Measurements from ENCODE around the gene TLE6. TPM values are rescaled to one million over a fixed set of nuclear protein-coding genes. Genes with fewer than 3 reads are reported as not detected.
"Not testable (repeated sequence)": the region's sequence is repeated elsewhere in the genome, so short reads cannot be mapped to it uniquely, and the experiment has no call there.

TLE6 gene
- total RNA-seq, 1 donor from 2014 or later, result 0.44 TPM

DNA sequence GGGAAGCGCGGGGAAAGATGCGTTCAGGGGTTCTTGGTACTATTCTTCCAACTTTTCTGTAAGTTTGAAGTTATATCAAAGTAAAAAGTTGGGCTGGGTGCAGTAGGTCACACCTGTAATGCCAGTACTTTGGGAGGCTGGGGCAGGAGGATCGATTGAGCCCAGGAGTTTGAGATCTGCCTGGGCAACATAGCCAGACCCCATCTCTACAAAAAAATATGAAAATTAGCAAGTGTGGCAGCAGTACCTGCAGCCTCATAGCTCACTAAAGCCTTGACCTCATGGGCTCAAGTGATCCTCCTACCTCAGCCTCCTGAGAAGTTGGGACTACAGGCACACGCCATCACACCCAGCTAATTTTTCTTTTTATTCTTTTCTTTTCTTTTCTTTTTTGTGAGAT lies 20.2 kb upstream of the TLE6 start:
- no peak for DNase-seq (ENCODE audit: low read depth, low spot score)
- H3K27ac Mint-ChIP-seq (ENCODE audit: unreplicated experiment), result no peak overlapping the region
- H3K4me1 Mint-ChIP-seq, result peaks cover 4% of the 10 kb centered on the region
- H3K27me3 Mint-ChIP-seq (ENCODE audit: low read depth), result peaks cover 38% of the 10 kb centered on the region
- H3K36me3 Mint-ChIP-seq (ENCODE audit: low read depth), result no peaks in the 10 kb centered on the region
- no peak overlapping the region for H3K4me3 Mint-ChIP-seq
- H3K9me3 Mint-ChIP-seq, result no peaks in the 10 kb centered on the region
- TF ChIP-seq, protein P1, sequence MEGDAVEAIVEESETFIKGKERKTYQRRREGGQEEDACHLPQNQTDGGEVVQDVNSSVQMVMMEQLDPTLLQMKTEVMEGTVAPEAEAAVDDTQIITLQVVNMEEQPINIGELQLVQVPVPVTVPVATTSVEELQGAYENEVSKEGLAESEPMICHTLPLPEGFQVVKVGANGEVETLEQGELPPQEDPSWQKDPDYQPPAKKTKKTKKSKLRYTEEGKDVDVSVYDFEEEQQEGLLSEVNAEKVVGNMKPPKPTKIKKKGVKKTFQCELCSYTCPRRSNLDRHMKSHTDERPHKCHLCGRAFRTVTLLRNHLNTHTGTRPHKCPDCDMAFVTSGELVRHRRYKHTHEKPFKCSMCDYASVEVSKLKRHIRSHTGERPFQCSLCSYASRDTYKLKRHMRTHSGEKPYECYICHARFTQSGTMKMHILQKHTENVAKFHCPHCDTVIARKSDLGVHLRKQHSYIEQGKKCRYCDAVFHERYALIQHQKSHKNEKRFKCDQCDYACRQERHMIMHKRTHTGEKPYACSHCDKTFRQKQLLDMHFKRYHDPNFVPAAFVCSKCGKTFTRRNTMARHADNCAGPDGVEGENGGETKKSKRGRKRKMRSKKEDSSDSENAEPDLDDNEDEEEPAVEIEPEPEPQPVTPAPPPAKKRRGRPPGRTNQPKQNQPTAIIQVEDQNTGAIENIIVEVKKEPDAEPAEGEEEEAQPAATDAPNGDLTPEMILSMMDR (conservative IDR thresholded peaks at IDR 0.05), result no peak

DNA sequence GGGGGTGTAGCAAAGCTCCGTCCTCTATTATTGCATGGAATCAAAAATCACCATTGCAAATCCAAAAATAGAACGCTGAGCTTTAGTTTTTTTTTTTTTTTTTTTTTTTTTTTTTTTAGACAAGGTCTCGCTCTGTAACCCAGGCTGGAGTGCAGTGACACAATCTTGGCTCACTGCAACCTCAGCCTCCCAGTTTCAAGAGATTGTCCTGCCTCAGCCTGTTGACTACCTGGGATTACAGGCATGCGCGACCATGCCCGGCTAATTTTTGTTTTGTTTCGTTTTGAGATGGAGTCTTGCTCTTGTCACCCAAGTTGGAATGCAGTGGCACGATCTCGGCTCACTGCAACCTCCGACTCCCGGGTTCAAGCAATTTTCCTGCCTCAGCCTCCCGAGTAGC lies 17.2 kb upstream of the TLE6 start:
- Mint-ChIP-seq H3K27ac (ENCODE audit: unreplicated experiment) (no peak overlapping the region), H3K4me1 (peaks cover 5% of the 10 kb centered on the region), H3K9me3 (no peaks in the 10 kb centered on the region), H3K4me3 (no peak overlapping the region), H3K36me3 (ENCODE audit: low read depth) (no peaks in the 10 kb centered on the region), H3K27me3 (ENCODE audit: low read depth) (peaks cover 39% of the 10 kb centered on the region)
- DNase-seq (ENCODE audit: low read depth, low spot score), result no peak
- TF ChIP-seq, protein P1 (conservative IDR thresholded peaks at IDR 0.05), result no peak

DNA sequence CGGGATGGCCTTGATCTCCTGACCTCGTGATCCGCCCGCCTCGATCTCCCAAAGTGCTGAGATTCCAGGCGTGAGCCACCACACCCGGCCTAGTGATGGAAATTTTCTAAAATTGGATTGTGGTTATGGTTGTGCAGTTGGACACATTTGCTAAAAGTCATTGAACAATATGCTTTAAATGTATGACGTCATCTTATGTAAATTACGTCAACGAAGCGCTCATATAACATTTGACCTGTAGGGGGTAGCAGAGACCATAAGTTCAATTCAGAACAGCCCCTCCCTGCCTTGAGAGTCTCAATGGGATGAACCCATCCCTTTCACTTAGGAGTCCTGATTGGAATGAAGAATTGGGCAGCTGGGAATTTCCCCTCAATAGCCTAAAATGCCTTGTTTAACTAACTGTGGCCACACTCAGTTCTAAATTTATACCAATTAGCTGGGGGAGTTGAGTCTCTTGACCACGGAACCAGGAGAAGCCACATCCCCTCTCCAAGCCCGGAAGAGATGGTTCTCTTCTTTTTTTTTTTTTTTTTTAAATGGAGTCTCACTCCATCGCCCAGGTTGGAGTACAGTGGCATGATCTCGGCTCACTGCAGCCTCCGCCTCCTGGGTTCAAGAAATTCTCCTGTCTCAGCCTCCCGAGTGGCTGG lies 15.2 kb upstream of the TLE6 start:
- TF ChIP-seq, protein P1 (conservative IDR thresholded peaks at IDR 0.05), result peak; percentile 95

DNA sequence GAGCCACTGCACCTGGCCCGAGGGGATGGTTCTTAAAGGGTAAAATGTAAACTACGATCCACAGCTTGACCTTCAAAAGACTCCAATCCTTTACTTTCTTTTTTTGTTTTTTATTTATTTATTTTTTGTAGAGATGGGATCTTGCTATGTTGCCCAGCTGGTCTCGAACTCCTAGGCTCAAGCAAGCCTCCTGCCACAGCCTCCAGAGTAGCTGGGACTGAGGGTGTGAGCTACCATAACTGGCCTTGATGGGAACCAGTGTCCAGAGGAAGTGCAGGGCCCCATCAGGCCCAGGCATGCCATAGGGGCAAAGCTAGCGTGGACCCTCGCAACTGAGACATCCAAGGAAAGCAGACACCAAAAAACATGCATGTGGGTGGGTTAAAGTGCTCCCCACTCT lies 14.2 kb upstream of the TLE6 start:
- Mint-ChIP-seq H3K27me3 (ENCODE audit: low read depth) (peaks cover 36% of the 10 kb centered on the region), H3K4me1 (peaks cover 5% of the 10 kb centered on the region), H3K36me3 (ENCODE audit: low read depth) (no peaks in the 10 kb centered on the region), H3K9me3 (no peaks in the 10 kb centered on the region), H3K4me3 (no peak overlapping the region), H3K27ac (ENCODE audit: unreplicated experiment) (no peak overlapping the region)
- no peak for DNase-seq (ENCODE audit: low read depth, low spot score)
- TF ChIP-seq, protein P1 (conservative IDR thresholded peaks at IDR 0.05), result no peak

More for the DNA sequence above, 15.2 kb upstream of the TLE6 start:
- Mint-ChIP-seq H3K4me1 (peaks cover 5% of the 10 kb centered on the region), H3K36me3 (ENCODE audit: low read depth) (no peaks in the 10 kb centered on the region), H3K4me3 (no peak overlapping the region), H3K27me3 (ENCODE audit: low read depth) (peaks cover 34% of the 10 kb centered on the region), H3K9me3 (no peaks in the 10 kb centered on the region), H3K27ac (ENCODE audit: unreplicated experiment) (no peak overlapping the region)
- DNase-seq (ENCODE audit: low read depth, low spot score), result peak; percentile 67

DNA sequence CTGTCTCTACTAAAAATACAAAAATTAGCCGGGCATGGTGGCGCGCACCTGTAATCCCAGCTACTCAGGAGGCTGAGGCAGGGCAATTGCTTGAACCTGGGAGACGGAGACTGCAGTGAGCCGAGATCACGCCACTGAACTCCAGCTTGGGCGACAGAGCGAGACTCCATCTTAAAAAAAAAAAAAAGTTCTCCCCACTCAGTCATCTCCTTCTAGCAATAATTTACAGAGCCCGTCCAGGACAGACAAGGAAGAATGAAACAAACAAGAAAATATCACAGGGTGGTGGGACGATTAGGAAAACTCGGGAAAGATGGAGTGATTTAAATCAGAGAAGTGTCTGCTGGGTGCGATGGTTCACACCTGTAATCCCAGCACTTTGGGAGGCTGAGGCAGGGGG lies 13.7 kb upstream of the TLE6 start:
- not testable (repeated sequence) for H3K4me3 Mint-ChIP-seq; H3K27ac Mint-ChIP-seq (ENCODE audit: unreplicated experiment); H3K9me3 Mint-ChIP-seq; H3K4me1 Mint-ChIP-seq; H3K36me3 Mint-ChIP-seq (ENCODE audit: low read depth); DNase-seq (ENCODE audit: low read depth, low spot score)
- peaks cover 38% of the 10 kb centered on the region for H3K27me3 Mint-ChIP-seq (ENCODE audit: low read depth)

DNA sequence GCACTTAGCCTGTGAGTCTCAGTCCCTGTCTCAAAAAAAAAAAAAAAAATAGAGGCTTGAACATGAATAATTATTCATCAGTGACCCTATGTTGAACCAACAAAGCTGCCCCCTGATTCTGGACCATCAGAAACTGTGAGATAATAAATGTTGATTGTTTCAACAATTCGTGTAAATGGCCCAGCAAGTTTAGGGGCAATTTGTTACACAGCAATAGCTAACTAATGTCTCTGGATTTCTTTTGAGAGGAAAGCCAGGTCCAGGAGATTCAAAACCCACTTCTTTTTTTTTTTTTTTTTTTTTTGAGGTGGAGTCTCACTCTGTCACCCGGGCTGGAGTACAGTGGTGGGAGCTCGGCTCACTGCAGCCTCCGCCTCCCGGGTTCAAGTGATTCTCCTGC lies 12.5 kb upstream of the TLE6 start:
- Mint-ChIP-seq H3K27me3 (ENCODE audit: low read depth) (peaks cover 33% of the 10 kb centered on the region), H3K4me3 (no peak overlapping the region), H3K9me3 (no peaks in the 10 kb centered on the region), H3K4me1 (peaks cover 5% of the 10 kb centered on the region), H3K36me3 (ENCODE audit: low read depth) (no peaks in the 10 kb centered on the region), H3K27ac (ENCODE audit: unreplicated experiment) (no peak overlapping the region)
- no peak for DNase-seq (ENCODE audit: low read depth, low spot score)
- TF ChIP-seq, protein P1 (conservative IDR thresholded peaks at IDR 0.05), result no peak
